HG02610 (cell line): ENCODE data around the gene ZNRD2.
A peak's percentile ranks its signal among the peaks of the same experiment; 100 is the strongest.

Experiments
- ATAC-seq: cut with Tn5 transposase; IDR thresholded peaks from one replicate; pipeline ENCODE4 v1.9.1; 2021; ENCODE audit warnings: mild to moderate bottlenecking, moderate library complexity; ENCODE audit not compliant: unreplicated experiment

Gene ZNRD2

DNA sequence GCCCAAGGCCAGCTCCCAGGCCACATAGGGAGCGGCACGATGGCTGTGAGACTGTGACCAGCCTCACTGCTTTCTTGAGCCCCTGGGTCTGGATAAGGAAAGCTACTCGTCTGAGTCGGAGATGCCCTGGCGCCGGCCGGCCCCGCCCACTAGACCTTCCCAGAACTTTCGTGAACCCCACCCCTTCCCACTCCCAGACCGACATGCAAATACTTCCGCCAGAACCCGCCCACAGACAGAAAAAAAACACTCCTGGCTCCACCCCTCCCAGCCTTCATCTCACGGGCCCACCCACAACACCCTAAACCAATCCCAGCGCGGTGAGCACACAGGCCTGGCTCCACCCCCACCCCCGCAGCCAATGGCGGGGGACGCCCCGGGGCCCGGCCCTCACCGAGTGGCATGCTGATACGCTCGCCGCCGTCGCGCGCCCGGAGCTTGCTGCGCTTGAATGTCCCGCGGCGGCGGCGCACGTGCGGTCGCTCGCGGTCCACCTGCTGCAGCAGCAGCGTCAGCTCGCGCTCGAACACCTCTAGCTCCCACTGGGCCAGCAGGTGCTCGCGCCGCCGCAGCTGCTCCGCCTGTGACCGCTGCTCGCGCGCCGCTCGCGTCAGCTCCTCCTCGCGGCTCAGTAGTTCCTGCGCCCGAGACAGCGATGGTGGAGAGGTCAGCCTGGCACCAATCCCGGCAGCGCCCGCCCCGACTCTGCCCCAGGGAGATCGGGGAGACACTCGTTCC, 36.8 kb downstream of the ZNRD2 start:
- no peak for ATAC-seq

GRCh38 chr11:65607614-65608426, 37.5 kb downstream of the ZNRD2 start:
- no peak for ATAC-seq

GRCh38 chr11:65609229-65609628, 39.0 kb downstream of the ZNRD2 start:
- ATAC-seq: no peak

DNA sequence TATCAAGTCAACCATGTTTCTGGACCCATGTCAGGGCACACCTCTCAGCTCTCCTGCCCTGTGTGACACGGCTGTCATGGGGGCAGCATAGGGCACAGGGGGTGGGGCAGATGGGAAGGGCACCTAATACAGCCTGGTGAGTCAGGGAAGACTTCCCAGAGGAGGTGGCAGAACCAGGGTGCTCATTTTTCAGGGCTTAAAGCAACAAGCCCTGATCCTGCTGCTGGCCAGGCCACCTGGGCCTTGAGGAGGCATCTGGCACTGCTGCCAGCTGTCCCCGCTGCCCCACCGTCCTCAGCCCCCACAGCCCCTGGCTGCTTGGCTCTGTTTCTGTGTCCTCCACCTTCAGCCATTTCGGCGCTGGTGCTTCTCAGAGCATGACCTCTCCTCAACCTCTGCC, 39.4 kb downstream of the ZNRD2 start:
- no peak for ATAC-seq

DNA sequence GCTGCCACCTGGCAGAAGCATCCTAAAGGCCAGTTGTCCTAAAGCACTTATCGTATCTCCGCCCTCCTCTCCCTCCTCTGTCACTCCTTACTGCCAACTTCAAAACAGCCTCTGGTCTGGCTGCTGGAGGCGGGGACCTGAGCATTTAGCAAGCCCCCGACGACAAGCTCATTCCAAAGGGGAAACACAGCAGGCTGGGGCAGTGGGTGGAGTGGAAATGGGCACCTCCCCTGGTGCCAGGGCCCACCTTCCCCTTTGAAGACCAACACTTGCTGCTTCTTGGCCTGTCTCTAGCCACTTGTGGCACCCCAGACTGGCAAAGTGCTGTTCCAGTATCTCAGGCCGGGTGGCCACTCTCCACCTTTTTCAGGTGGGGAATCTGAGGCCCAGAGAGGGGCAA, 40.1 kb downstream of the ZNRD2 start:
- ATAC-seq: no peak

GRCh38 chr11:65611028-65611757, 40.9 kb downstream of the ZNRD2 start:
- no peak for ATAC-seq

- ATAC-seq: no peak
Measured at GRCh38 chr11:65611758-65612603, 41.7 kb downstream of the ZNRD2 start.

DNA sequence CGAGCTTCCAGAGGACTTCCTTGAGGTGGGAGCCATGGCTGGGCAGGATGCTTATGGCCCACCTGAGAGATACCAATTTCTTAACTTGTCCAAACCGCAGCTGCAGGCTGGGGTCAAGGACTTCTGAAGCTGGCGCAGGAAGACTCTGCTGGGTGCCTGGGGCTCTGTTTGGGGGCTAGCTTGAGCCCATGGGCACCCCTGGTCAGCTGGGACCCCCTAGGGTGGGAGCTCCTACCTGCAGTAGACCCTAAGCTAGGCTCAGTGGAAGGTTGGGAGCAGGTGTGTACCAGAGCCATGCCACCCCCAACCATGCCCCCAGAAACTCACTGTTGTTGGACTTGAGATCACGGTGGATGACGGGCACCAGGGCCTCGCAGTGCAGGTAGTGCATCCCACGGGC, 42.4 kb downstream of the ZNRD2 start:
- ATAC-seq: no peak

DNA sequence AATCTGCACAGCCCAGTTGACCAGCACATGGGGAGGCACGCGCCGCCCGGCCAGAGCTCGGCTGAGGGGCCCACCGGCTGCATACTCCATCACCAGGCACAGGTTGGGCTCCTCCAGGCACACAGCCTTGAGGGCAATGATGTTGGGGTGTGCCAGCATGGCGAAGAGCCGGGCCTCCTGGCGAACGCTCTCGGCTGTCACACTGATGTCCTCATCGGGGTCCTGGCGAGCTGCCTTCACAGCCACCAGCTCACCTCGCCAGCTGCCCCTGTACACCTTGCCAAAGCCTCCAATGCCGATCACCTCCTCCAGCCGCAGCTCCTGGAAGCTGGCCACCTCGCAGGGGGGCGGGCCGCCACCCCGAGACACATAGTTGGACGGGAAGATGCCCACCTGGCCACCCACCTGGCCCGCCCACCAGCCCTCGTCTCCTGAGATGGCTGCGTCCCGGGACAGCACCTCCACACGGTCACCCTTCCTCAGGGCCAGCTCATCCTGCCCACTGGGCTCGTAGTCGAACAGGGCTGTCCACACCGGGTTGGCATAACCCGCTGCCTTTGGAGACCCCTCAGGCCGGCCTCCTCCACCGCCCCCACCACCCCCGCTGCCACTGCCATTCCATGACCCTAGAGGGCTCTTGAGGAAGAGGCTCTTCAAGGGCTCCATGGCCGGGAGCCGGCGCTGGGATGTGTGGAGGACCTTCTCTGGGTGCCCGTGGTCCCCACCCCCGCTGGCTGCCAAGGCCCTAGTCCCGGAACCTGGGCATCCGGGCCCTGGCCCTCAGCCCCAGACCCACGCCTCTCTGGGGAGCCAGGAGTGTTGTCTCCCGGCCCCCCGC, 43.0 kb downstream of the ZNRD2 start:
- no peak for ATAC-seq

DNA sequence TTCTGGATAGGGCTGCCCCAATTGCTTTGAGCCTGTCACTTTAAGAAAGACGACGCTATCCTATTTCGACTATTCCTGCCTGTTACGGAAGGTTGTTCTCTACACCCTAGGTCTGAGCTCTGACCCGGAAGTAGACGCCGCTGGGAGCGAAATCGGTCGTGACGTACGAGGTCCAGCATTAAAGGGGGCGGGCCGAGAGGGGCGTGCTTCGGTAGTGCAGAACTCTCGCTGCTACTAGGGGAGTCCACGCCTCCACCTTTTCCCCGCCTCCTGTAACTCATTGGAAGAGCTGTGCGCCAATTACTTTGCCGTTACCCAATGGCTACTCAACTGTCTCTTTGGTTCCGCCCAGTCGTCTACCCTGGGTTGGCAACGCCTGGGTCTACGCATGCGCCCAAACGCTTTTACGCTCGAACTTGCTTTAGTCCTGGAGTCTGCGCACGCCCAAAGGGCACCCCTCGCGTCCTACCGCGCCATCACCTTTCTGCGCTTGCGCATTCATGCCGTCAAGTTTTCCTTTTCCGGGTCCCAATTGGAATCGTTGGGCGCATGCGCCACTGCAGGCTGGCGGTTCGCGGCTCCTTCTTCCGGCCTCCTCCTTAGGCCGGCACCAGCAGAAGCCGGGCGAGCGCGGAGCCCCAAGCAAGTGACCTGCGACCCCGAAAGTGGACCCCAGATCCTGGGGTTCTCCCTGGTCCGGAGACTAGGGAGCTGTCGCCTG, 45.1 kb downstream of the ZNRD2 start, which contains the start of gene PCNX3:
Gene PCNX3, plus strand, starts transcription at position 548 of the 721 bp plus-strand sequence. CDS start 536 bp downstream, outside the sequence.
- peak; percentile 76 for ATAC-seq

DNA sequence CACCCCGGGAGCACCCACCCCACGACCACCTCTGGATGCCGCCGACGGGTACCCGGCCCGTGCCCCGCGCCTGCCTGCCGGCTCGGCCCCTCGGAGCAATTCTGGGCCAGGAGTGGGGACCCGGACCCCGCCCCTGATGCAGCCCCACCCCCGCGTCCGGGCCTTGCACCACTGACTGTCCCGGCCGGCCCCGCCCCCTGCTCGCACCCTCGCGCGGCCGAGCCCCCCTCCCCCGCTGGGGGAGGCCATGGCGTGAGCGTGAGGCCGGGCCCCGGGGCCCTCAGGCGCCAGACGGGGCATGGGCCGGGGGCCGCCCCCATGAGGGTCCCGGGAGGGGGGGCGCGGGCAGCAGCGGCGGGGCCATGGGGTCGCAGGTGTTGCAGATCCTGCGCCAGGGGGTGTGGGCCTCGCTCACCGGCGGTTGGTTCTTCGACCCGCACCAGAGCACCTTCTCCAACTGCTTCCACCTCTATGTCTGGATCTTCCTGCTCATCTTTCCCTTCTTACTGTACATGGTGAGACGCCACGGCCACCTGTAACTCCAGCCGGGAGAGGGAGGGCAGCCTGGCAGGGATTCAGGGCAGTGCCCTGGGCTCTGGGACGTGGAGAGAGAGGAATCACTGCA, 45.8 kb downstream of the ZNRD2 start:
- ATAC-seq: peak; percentile 0

- no peak for ATAC-seq
Measured at GRCh38 chr11:65616575-65617001, 46.3 kb downstream of the ZNRD2 start.

DNA sequence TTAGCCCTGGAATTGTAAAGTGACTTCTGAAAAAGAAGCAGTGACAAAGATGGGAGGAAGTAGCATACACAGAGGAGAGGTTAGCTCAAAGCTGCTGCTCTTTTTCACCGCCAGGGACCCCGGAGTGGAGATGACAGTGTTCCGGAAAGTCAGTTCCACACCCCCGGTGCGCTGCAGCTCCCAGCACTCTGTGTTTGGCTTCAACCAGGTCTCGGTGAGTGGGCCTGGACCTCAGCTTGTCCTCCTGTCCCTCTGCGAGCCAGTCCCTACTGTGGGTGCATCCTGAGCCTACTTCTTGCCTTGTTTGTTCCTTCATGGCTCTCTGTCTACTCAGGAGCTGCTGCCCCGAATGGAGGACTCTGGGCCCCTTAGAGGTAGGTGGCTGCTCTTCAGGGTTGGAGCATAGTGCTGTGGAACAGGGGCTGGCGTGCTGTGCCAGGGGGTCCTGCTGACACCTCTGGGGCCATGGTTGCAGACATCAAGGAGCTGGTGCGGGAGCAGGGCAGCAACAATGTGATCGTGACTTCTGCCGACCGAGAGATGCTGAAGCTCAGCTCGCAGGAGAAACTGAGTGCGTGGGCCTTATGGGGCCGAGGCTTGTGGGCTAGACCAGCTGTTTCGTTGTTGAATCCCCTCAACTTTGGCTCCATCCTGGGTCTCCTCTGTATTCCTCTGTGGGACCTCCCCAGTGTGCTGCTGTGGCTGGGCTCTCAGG, 47.0 kb downstream of the ZNRD2 start:
- no peak for ATAC-seq

GRCh38 chr11:65617990-65618751, 47.9 kb downstream of the ZNRD2 start:
- no peak for ATAC-seq

DNA sequence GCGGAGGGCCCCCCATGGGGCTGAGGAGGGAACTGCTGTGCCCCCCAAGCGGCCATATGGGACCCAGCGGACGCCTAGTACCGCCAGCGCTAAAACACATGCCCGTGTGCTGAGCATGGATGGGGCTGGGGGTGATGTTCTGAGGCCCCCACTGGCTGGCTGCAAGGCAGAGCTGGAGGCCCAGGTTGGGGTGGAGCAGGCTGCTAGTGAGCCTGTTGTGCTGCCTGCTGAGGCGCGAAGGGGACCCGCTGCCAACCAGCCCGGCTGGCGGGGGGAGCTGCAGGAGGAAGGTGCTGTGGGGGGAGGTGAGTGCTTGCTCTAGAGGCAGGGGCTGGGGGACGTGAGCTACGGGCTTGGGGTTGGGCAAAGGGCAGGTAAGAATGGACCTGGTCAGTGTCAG, 48.5 kb downstream of the ZNRD2 start:
- no peak for ATAC-seq

- ATAC-seq: no peak
Measured at GRCh38 chr11:65619281-65619928, 49.1 kb downstream of the ZNRD2 start.

DNA sequence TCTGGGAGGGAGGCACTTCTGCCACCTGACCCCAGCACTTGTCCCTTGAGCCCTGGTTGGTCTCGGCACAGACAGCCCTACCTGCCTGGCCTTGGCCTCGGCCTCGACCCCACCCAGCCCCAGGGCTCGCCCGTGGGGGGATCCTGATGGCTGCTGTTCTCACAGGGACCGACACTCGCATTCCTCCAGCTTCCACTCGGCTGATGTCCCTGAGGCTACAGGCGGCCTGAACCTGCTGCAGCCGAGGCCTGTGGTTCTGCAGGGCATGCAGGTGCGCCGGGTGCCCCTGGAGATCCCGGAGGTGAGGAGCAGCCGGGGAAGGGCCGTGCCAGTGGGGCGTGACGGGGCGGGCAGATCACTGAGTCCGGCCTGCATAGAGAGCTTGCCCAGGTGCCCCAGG, 50.4 kb downstream of the ZNRD2 start:
- no peak for ATAC-seq
